Measurements from ENCODE around the gene ANO10.
"Not testable (repeated sequence)": the region's sequence is repeated elsewhere in the genome, so short reads cannot be mapped to it uniquely, and the experiment has no call there.

The ANO10 gene

DNA sequence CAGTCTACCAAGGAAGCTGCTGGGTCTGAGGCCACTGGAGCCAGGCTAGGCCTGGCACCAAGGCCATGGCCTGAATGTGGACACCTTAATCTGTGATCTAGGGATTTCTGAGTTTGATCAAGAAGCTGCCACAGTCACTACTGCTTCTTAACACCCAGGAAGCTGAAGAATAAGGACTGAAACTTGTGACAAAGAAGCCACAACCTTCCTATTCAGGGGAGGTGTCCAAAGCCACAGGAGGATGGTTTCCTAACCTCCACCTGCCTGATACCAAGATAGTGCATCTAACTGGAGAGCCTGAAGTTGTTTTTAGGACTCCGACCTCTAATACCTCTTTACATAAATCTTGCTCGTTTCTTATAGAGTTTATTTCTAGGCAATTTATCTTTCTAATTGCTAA, 5.5 kb upstream of the ANO10 start:
- FAIRE-seq, result no peak

DNA sequence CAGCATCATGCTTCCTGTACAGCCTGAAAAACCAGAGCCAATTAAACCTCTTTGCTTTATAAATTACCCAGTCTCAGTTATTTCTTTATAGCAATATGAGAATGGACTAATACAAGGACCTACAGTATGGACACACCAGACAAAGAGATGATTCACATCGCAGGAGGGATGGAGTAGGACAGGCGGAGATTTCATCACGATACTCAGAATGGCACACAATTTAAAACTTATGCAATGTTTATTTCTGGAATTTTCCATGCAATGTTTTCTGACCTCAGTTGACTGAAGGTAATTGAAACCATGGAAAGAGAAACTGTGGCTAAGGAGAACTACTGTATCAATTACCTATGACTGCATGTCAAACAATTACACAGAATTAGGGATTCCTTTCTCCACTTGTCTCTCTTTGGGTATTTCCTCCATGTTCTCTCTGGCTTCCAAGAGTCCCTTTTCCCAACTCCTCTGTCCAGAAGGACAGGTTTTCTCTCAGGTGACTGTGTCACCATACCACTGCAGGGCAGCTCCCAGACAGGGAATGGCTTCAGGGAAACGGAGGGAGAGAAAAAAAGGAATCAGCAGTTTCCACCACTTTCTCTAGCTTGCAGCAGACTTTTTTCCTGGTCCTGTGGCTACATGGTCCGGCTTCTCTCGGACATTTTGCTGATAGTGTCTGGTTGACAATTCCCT, 3.0 kb upstream of the ANO10 start:
- FAIRE-seq, result no peak

DNA sequence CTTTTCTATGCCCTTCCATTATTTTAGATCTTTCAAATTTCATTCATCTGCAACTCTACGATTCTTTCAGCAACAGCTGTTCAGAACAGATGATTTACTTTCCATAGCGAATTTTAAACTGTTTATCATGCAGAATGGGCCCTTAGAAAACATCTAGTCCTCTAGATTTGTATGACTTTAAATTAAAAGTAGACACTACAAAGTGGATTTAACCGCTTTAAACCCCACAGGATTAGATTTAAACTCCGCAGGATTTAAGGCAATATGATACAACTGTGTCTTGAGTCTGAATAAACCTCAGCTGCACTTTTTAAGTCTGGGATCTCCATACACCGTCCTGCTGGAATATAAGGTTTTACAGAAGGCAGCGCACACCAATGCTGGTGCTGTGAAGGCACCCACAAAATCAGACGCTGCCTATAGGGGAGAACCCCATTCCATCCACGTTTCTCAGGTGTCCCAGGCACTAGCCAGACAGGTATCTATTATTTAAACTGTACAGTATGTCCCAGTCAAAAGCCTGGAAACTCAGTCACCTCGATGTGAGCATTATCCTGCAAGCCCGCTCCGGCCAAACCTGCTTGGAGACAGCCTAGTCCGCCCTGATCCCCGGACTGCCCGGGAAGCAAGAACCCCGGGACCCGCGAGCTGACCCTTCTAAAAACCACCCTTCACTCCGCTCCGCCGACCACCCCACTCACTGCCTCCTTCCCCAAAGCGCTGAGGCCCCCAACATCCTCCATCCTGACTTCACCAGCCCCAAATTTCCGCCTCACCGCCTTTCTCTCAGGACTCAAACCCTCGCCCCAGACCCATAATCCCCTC, 768 bp downstream of the ANO10 start:
- FAIRE-seq, result no peak

DNA sequence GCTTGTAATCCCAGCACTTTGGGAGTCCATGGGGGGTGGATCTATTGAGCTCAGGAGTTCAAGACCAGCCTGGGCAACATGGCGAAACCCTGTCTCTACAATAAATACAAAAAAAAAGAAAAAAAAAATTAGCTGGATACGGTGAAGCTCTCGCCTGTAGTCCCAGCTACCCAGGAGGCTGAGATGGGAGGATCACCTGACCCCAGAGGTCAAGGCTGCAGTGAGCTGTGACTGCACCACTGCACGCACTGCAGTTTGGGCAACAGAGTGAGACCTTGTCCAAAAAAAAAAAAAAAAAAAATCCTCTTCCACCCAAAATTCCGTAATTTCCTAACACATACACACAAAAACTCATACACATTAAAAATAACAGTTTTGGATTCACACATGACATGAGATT, 2.2 kb downstream of the ANO10 start:
- no peak for FAIRE-seq

DNA sequence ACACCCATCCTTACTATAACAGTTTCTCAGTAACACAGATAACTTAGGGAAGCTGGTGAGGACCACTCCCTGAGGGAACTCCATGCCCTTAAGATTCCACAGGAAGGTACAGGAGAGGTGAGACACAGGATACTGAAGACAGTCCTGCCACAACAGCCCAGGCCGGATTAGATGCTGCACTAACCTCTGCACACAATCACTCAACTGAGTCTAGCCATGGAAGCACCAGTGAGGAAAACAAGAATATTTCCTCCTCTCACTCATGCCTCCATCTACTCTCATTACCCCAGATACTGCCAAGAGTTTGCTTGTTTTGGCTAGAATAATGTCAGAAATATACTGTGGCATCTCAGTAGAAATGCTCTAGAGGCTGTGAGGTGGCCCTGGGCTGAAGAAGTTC, 3.7 kb downstream of the ANO10 start:
- no peak for FAIRE-seq

DNA sequence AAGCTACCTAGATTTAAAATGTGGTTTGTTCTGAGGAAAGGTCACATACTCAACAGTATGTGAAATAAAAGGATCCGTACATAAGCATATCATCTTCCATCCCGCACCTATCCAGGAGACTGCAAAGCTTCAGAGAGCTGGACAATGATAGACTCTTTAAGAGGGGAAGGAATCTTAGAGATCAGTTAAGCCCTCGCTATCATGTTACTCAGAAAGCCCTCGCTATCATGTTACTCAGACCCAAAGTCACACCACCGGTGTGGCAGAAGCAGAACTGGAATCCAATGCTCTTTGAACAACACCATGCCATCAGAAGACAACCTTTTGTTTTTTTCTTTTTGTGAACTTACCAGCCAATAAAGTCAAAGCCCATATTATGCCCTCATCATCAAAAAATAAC, 5.8 kb downstream of the ANO10 start:
- FAIRE-seq, result no peak

DNA sequence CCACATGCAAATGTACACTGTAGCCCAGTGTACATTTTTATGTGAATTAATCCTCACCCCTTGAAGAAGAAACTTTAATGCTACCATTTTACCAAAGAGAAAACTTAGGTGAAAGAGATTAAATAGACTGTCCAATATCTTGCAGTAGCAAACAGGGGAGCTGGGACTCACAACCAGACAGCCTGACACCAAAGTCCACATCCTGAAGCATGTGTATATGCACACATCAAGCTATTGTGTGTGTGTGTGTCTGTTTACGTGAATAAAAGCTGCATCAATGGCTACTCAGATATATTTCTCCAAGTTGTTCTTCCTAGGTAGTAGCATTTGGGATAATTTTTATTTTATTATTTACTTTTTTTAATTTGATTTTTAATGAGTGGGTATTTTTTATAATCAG, 6.7 kb downstream of the ANO10 start:
- FAIRE-seq, result no peak

DNA sequence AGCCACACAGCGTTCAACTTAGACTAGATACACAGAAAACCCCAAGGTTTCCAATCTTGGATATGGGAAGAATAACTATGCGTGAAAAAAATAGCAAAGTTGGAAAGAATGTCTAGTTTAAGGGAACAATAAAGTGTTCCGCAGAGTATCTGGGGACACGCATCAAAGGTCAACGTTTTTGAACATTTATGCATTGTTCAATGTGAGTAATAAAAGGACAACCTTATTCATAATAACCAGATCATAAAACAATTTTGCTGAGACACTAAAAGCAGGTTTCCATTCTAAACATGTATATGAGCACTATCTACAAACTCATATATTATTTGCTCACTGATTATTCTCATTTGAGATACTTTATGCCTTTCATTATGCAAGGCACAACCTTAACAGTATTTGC, 7.8 kb downstream of the ANO10 start:
- no peak for FAIRE-seq

DNA sequence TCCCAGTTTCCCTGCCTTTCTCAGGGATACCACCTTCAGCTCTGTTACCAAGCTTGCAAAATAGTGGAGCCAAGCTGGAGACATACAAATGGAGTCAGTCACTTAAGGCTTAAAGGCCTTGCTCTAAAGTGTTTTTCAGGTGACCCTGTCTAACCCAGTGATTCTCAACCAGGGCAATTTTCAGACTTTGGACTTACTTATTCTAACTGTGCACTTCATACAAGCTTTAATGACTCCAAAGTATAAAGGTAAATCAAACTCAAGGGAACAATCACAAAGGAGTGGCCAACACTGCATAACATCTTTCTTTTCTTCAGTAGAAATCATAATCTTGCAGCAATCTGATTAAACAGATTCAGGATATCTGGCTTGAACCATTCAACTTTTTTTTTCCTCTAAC, 9.4 kb downstream of the ANO10 start:
- no peak for FAIRE-seq

DNA sequence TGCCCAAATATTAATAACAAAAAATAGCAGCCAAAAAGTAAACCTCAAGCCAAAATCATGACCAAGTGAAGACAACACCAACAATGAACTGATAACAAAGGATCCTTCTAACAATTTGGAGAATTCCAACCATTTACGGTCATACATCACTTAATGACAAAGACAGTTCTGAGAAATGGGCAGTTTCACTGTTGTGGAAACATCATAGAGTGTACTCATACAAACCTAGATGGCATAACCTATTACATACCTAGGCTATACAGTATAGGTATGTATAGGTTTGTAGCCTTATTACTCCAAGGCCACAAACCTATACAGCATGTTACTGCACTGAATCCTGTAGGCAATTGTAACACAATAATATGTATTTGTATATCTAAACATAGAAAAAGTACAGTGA, 12.4 kb downstream of the ANO10 start:
- no peak for FAIRE-seq

DNA sequence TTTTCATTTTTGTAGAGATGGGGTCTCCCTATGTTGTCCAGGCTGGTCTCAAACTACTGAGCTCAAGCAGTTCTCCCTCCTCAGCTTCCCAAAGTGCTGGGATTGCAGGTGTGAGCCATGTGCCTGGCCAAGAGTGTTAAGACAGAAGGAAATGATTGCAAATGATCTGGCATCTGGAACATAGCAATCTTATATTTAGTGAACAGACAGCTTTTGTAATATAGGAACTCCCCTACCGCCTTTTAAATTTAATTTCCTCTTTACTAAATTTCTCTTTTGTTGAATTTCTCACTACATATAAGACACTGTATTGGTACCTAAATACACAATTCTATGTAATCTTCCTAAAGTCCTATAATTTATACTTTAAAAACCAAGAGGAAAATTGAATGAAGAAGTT, 13.1 kb downstream of the ANO10 start:
- FAIRE-seq, result no peak

DNA sequence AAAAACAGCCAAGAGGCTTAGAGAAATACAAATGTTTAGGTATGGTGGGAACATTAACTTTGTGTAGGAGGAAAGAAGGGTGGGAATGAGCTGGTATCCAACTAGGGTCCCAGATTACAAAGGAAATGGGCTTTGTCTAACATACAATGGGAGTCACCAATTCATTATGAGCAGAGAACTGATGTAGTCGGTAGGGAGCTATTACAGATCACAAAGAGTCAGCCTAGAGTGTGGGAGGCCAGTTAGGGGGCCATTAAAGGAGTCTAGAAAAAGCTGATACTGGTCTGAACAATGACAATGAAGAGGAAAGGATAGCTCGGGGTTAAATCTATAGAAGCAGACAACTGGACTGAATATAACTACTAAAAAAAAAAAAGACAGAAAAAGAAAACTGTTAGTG, 15.5 kb downstream of the ANO10 start:
- FAIRE-seq, result no peak

DNA sequence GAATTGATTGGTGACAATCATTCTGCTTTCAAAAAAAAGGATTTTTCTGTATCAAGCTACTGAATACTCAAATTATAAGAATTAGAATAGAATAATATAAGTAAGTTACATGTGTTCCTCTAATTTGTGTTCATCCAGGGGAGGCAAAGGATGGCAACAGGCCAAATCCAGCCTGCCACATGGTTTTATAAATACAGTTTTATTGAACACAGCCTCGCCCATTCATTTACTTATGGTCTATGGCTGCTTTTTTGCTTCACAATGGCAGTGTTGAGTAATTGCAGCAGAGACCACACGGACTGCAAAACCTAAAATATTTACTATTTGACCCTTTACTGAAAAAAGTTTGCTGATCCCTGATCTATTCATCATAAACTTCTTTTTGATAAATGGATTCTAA, 21.9 kb downstream of the ANO10 start:
- not testable (repeated sequence) for FAIRE-seq

DNA sequence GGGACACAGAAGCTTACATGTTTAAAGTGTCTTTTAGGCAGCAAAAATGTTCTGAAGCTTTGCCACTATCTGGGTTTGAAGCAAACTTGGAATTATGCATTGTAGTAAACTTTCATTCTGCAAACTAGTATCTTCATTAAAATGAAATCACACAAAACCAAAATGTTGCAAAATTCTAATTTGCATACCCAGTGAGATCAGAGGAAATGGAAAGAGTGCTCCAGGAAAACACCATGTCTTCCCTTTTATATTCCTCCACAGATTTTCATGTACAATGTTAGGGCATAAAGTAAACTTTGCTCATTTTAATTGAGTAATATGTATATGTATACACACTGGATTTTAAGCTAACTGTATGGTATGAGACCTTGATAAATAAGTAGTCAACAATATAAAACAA, 23.9 kb downstream of the ANO10 start:
- no peak for FAIRE-seq

DNA sequence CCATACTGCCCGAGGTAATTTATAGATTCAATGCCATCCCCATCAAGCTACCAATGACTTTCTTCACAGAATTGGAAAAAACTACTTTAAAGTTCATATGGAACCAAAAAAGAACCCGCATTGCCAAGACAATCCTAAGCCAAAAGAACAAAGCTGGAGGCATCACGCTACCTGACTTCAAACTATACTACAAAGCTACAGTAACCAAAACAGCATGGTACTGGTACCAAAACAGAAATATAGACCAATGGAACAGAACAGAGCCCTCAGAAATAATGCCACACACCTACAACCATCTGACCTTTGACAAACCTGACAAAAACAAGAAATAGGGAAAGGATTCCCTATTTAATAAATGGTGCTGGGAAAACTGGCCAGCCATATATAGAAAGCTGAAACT, 25.6 kb downstream of the ANO10 start:
- FAIRE-seq, result not testable (repeated sequence)

DNA sequence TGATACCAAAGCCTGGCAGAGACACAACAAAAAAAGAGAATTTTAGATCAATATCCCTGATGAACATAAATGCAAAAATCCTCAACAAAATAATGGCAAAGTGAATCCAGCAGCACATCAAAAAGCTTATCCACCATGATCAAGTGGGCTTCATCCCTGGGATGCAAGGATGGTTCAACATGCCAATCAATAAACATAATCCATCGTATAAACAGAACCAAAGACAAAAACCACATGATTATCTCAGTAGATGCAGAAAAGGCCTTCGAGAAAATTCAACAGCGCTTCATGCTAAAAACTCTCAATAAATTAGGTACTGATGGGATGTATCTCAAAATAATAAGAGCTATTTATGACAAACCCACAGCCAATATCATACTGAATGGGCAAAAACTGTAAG, 26.5 kb downstream of the ANO10 start:
- not testable (repeated sequence) for FAIRE-seq

DNA sequence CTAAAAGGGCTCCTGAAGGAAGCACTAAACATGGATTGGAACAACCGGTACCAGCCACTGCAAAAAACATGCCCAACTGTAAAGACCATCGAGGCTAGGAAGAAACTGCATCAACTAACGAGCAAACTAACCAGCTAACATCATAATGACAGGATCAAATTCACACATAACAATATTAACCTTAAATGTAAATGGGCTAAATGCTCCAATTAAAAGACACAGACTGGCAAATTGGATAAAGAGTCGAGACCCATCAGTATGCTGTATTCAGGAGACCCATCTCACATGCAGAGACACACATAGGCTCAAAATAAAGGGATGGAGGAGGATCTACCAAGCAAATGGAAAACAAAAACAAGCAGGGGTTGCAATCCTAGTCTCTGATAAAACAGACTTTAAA, 28.2 kb downstream of the ANO10 start:
- FAIRE-seq, result not testable (repeated sequence)

DNA sequence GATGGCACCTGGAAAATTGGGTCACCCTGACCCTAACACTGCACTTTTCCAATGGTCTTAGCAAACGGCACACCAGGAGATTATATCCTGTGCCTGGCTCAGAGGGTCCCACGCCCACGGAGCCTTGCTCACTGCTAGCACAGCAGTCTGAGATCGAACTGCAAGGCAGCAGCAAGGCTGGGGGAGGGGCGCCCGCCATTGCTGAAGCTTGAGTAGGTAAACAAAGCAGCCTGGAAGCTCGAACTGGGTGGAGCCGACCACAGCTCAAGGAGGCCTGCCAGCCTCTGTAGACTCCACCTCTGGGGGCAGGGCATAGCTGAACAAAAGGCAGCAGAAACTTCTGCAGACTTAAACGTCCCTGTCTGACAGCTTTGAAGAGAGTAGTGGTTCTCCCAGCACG, 29.9 kb downstream of the ANO10 start:
- FAIRE-seq, result not testable (repeated sequence)

DNA sequence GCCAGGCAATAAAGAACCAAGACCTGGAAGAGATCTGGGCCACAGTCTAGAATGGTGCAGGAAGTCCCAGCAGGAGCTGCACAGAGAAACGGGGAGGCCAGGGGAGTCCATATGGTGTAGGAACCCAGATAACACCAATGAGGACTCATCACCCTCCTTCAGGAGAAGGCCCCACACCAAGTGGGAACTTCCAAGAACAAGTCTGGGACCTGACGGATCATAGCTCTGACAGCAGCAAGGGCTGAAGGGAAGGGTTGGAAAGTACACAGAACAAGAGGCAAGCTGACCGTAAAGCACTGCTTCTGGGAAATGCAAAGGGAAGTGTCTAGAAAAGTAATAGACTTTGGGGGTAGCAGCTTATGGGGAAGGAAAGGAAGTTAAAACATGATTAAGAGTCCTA, 34.5 kb downstream of the ANO10 start:
- no peak for FAIRE-seq

DNA sequence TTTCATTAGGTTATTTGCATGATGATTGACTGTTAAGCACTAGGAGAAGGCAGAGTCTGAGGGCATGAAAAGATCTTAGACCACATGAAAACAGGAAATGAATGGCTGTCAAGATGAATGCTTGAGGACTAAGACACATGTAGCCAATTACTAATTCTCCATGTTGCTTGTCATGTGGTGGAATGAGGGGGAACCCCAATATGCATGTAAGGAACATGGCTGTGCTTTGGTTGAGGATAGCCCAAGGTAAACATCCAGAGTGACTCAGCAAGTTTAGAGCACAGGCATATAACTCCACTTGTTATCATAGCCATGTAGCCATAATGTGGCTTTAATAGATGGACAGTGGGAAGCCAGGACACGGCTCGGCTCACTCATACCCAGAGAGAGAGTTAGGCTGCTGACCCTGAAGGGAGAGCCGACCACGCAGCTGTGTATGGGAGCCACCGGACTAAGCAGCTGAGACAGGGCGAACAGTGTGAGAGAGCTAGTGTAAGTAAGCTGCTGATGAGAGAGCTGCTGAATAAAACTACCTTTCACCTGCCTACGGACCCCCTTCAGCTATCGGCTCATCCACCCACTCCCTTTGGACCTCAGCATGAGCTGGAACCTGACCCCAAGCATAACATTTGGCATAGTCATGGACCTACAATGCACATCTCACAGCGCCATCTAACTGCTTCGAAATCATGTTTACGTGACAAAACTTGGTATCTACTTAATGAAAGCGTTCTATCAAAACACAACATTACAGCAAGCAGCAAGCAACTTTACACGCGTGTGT, 37.6 kb downstream of the ANO10 start:
- no peak for FAIRE-seq

DNA sequence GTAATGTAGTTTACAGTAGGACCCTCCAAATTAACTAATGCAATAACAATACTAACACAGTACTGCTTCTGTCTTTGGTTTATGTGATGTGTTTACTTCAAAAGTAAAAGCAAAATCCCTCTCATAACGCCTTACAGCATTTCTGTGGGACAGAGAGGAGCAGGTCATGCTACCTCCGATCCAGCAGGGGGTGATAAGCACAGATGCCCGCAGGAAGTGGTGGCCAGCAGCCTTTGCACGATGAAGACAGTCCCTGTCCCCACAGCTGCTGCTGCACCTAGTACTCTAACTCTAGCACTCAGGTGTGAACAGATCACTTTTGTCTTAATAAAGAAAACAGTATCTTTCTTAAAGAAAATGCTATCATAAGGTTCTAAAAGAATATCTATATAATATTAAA, 38.3 kb downstream of the ANO10 start:
- no peak for FAIRE-seq

DNA sequence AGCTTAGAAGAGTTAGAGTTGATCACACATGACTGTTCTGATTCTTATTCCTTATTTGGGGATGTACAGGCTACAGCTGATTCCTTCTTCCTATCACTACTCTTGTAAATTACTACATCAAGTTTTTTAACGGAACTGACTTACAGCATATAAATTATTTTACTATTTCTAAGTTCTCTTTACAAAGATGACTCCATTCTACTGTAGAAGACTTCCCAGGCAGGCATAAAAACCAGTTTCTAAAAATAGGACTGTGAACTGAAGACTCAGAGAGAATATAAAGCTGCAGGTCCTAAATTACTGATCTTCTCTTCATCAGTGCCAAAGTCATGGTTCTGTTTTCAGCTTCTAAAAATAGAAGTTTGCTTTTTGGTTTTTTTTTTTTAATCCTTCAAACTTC, 38.9 kb downstream of the ANO10 start:
- FAIRE-seq, result no peak

DNA sequence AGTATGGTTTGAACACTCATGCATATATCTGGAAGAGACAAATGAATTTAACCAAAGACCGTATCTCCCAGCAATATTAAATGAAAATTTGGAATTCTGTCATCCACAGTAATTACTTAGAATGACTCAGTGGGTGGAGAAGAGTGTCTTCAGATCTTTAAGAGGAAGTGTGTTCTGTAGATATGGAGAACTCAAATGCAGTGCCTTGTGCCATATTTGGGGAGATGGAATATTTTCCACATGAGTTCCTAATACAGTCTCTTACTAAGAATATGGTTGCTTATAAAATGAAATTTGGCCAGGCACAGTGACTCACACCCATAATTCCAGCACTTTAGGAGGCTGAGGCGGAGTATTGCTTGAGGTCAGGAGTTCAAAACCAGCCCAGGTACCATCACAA, 40.5 kb downstream of the ANO10 start:
- no peak for FAIRE-seq

DNA sequence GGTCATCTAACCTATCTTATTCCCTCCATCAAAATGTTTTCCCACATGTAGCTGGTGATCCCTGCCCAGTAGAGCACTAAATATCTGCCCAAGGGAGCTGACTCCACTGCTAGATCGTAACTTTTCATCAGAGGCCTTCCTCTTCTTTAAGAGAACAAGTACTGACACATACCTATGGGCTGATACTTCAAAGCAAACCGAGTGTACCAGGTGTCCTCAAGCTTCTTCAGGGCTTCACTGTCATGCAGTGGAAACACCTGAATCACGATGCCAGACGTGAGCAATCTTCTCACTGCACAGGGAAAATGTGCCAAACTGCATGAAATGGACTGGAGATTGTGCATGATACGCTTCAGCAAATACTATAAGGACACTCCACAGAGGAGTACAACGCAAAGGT, 41.6 kb downstream of the ANO10 start:
- FAIRE-seq, result no peak

All from endometrium (tissue), 2 donors.